Mucosa of descending colon (tissue), 3 donors: ENCODE data around the gene BMP10. TPM values are rescaled to one million over a fixed set of nuclear protein-coding genes. Genes with fewer than 3 reads are reported as not detected.

Source experiments
- ATAC-seq: fragments of 200-7000 bp; cut with Tn5 transposase; one replicate; pipeline ENCODE4 v1.9.1; 2020; ENCODE audit warnings: mild to moderate bottlenecking, moderate library complexity
- DNase-seq, 3 donors: peaks; one replicate each; pipeline ENCODE4 v3.0.0-alpha.2; 2020
- H3K36me3 ChIP-seq: fragments of 200-600 bp; one replicate; pipeline ENCODE4 v1.8.0; 2021; ENCODE audit warnings: low read depth, mild to moderate bottlenecking
- H3K4me1 ChIP-seq: fragments of 200-600 bp; one replicate; pipeline ENCODE4 v1.8.0; 2021; ENCODE audit warnings: low read depth, mild to moderate bottlenecking
- H3K4me3 ChIP-seq: fragments of 200-600 bp; one replicate; pipeline ENCODE4 v1.8.0; 2021; ENCODE audit warnings: mild to moderate bottlenecking
- H3K9me3 ChIP-seq: fragments of 200-600 bp; one replicate; pipeline ENCODE4 v1.8.0; 2021; ENCODE audit warnings: mild to moderate bottlenecking
- CTCF ChIP-seq: fragments of 200-600 bp; IDR thresholded peaks from one replicate; pipeline ENCODE4 v1.8.0; 2022; ENCODE audit warnings: antibody characterized with exemption, mild to moderate bottlenecking
- intact Hi-C, 2 donors: fragments of 100-400 bp; cut with DNase I in 1 of 2; cut with micrococcal nuclease in 1 of 2; formaldehyde crosslinking; loops; one replicate each; pipeline versions ENCODE4 v1.11.0 to v1.11.1; 2022; cut with DNase I, micrococcal nuclease
- long read RNA-seq, 2 donors: library from polyadenylated mRNA; unstranded; transcript quantifications; one replicate each; pipeline ENCODE4 v2.0.0, GENCODE V29; 2019 to 2021
- total RNA-seq, 3 donors: library from RNA; stranded (reverse); fragmentation: NEBNext Ultra II Directional in 2 of 3; extraction: Animal tissue kit (Norgen Biotek cat#: 25700) in 2 of 3; gene quantifications; one replicate each; pipeline versions ENCODE4 v1.2.1 to v1.2.4, GENCODE V29; 2021 to 2023
- donor health status: DM: no; HTN: no; CAD: no; lungs with moderate emphysema.
- donor health status: DM: no; HTN: no; CAD: no.
- donor health status: DM: no; HTN: yes; CAD: no.

The BMP10 gene
- under 1 TPM in 1 of 3 donors, not detected in 2; 0.43 TPM for total RNA-seq
- long read RNA-seq, donor 1 = 0 reads
- long read RNA-seq, donor 2 = 0 reads

GRCh38 chr2:68871159-68871764 is at the start of gene BMP10:
Gene BMP10 (minus strand): TSS chr2:68871397. CDS start chr2:68871358, 39 bp downstream.
- H3K9me3 ChIP-seq = no peaks in the 10 kb centered on the region
- no peak for TF ChIP-seq CTCF
- DNase-seq (no peak), ATAC-seq (no peak)
- no peaks in the 10 kb centered on the region for H3K36me3 ChIP-seq
- no peak within 1 kb of the TSS for H3K4me3 ChIP-seq
- no peaks in the 10 kb centered on the region for H3K4me1 ChIP-seq
- intact Hi-C loops = no loop called here

GRCh38 chr2:68920481-68921170 is 49.4 kb upstream of the BMP10 start:
- H3K9me3 ChIP-seq = no peaks in the 10 kb centered on the region
- H3K36me3 ChIP-seq = no peaks in the 10 kb centered on the region
- H3K4me1 ChIP-seq = no peaks in the 10 kb centered on the region
- ATAC-seq (no peak), DNase-seq (no peak)
- TF ChIP-seq CTCF = no peak
- intact Hi-C loops = loop anchor here in 1 of 2 donors (10.0 kb wide), 2 partner anchors 176 to 216 kb away; no protein-coding TSS in a partner anchor
- no peak overlapping the region for H3K4me3 ChIP-seq

GRCh38 chr2:68918497-68918896 is 47.3 kb upstream of the BMP10 start:
- DNase-seq (no peak), ATAC-seq (no peak)
- Histone ChIP-seq H3K36me3 (no peaks in the 10 kb centered on the region), H3K9me3 (no peaks in the 10 kb centered on the region), H3K4me3 (no peak overlapping the region), H3K4me1 (no peaks in the 10 kb centered on the region)
- TF ChIP-seq CTCF = no peak
- intact Hi-C loops = no loop called here

GRCh38 chr2:68917034-68917718 is 46.0 kb upstream of the BMP10 start:
- TF ChIP-seq CTCF = no peak
- H3K4me3 ChIP-seq = no peak overlapping the region
- ATAC-seq (no peak), DNase-seq (no peak)
- H3K4me1 ChIP-seq = no peaks in the 10 kb centered on the region
- no peaks in the 10 kb centered on the region for H3K36me3 ChIP-seq
- intact Hi-C loops = no loop called here
- H3K9me3 ChIP-seq = no peaks in the 10 kb centered on the region

GRCh38 chr2:68916226-68916625 is 45.0 kb upstream of the BMP10 start:
- intact Hi-C loops = no loop called here
- no peaks in the 10 kb centered on the region for H3K36me3 ChIP-seq
- H3K4me3 ChIP-seq = no peak overlapping the region
- no peak for TF ChIP-seq CTCF
- DNase-seq (no peak), ATAC-seq (no peak)
- no peaks in the 10 kb centered on the region for H3K9me3 ChIP-seq
- H3K4me1 ChIP-seq = no peaks in the 10 kb centered on the region
